Upper lobe of right lung (tissue), 1 donor: ENCODE data around the gene FGD3. TPM values are rescaled to one million over a fixed set of nuclear protein-coding genes. Genes with fewer than 3 reads are reported as not detected.

Experiments
- ATAC-seq: fragments of 200-7000 bp; cut with Tn5 transposase; one replicate; pipeline ENCODE4 v1.9.1; 2020; ENCODE audit warnings: mild to moderate bottlenecking, moderate library complexity
- DNase-seq: peaks from one replicate; pipeline ENCODE4 v3.0.0-alpha.2; 2020
- H3K27ac ChIP-seq: fragments of 200-600 bp; one replicate; pipeline ENCODE4 v1.8.0; 2022
- H3K27me3 ChIP-seq: fragments of 200-600 bp; one replicate; pipeline ENCODE4 v1.8.0; 2022; ENCODE audit warnings: mild to moderate bottlenecking
- H3K36me3 ChIP-seq: fragments of 200-600 bp; one replicate; pipeline ENCODE4 v1.8.0; 2022
- H3K4me1 ChIP-seq: fragments of 200-600 bp; one replicate; pipeline ENCODE4 v1.8.0; 2022
- H3K4me3 ChIP-seq: fragments of 200-600 bp; one replicate; pipeline ENCODE4 v1.8.0; 2022; ENCODE audit warnings: mild to moderate bottlenecking
- H3K9me3 ChIP-seq: fragments of 200-600 bp; one replicate; pipeline ENCODE4 v1.8.0; 2022
- intact Hi-C: fragments of 100-400 bp; cut with DNase I; formaldehyde crosslinking; loops from one replicate; pipeline ENCODE4 v1.11.0; 2022
- total RNA-seq: library from RNA; stranded (reverse); fragmentation: NEBNext Ultra II Directional; extraction: Animal tissue kit (Norgen Biotek cat#: 25700); gene quantifications from one replicate; pipeline ENCODE4 v1.2.1, GENCODE V29; 2021
- TF ChIP-seq, protein P1 (sequence below): fragments of 200-600 bp; IDR thresholded peaks from one replicate; pipeline ENCODE4 v1.8.0; 2022; ENCODE audit warnings: antibody characterized with exemption
- donor health status: DM: no; HTN: yes; CAD: no; lungs with severe emphysema.

FGD3 gene
- total RNA-seq, 1 donor from 2014 or later: 21.6 TPM

DNA sequence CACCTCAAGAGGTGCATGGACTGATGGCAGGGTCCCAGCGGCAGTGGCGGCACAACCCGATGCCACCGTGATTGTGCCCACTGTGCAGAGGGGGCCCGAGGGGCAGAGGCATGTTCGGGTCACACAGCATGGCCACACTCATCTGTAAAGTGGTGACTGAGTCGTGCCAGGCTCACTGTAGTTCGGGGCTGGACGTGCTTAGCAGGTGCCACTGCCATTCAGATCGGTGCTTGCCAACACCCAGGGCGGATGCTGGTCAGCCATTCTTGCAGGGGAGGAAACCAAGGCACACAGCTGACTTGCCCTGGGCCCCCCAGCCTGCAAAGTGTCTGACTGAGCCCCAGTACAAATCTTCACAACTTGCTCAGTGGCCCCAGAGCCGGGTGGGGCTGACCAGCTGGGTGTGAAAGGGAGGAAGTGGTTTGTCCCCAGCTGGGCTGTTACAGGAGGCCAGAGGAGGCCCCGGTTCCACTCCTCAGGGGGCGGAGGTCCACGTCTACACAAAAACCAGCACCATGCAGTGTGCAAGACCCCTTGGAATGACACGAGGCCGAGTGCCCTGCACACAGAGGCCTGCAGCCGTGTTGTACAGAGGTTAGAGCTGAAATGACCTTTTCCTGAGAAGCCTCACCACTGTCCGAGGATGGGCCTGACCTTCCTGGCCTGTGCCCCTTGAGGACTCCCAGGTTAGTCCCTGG lies 17.9 kb downstream of the FGD3 start:
- H3K27me3 ChIP-seq: no peaks in the 10 kb centered on the region
- H3K9me3 ChIP-seq: no peaks in the 10 kb centered on the region
- DNase-seq (peak; percentile 77), ATAC-seq (peak; percentile 66)
- no peaks in the 10 kb centered on the region for H3K36me3 ChIP-seq
- peaks cover 23% of the 10 kb centered on the region for H3K4me1 ChIP-seq
- TF ChIP-seq, protein P1, sequence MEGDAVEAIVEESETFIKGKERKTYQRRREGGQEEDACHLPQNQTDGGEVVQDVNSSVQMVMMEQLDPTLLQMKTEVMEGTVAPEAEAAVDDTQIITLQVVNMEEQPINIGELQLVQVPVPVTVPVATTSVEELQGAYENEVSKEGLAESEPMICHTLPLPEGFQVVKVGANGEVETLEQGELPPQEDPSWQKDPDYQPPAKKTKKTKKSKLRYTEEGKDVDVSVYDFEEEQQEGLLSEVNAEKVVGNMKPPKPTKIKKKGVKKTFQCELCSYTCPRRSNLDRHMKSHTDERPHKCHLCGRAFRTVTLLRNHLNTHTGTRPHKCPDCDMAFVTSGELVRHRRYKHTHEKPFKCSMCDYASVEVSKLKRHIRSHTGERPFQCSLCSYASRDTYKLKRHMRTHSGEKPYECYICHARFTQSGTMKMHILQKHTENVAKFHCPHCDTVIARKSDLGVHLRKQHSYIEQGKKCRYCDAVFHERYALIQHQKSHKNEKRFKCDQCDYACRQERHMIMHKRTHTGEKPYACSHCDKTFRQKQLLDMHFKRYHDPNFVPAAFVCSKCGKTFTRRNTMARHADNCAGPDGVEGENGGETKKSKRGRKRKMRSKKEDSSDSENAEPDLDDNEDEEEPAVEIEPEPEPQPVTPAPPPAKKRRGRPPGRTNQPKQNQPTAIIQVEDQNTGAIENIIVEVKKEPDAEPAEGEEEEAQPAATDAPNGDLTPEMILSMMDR: no peak
- intact Hi-C loops: no loop called here
- H3K27ac ChIP-seq: peak overlapping the region; percentile 85
- peak overlapping the region; percentile 54 for H3K4me3 ChIP-seq

DNA sequence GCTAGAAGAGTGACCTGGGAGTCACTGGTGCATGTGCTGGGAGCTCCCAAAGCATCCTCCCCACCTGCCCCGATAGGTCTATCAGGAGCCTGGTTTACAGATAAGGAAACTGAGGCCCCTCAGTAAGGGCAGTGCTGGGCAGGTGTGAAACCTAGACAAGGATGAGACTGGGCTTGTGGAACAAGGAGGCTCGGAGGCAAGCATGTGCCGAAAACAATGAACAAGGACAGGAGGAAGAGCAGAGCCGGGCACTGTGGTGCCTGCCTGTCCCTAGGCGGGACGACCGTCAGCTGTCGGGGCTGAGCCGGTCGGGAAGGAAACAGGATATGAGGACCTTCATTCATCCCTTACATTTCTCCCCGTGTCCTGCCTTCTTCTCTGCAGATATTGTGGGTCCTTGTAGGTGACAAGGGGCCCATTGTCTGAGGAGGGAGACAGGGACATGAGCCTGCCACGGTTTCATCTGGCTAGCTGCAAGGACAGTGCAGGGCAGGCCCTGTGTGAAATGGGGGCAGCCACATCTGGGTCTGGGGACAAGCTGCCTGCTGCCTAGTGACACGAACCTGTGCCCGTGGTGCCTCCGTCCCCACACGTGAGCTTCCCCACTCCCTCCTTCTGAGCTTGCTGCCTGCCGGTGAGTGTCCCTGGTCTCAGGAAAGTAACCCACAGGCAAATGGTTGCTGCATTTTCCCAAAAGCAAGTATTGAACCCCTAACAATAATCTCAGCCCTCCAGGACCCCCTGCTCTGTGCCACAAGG lies 18.6 kb downstream of the FGD3 start:
- DNase-seq (peak; percentile 61), ATAC-seq (no peak)
- intact Hi-C loops: no loop called here
- no peaks in the 10 kb centered on the region for H3K27me3 ChIP-seq
- peaks cover 29% of the 10 kb centered on the region for H3K4me1 ChIP-seq
- TF ChIP-seq, protein P1: no peak
- H3K9me3 ChIP-seq: no peaks in the 10 kb centered on the region
- peak overlapping the region; percentile 54 for H3K4me3 ChIP-seq
- no peaks in the 10 kb centered on the region for H3K36me3 ChIP-seq
- H3K27ac ChIP-seq: peak overlapping the region; percentile 85

DNA sequence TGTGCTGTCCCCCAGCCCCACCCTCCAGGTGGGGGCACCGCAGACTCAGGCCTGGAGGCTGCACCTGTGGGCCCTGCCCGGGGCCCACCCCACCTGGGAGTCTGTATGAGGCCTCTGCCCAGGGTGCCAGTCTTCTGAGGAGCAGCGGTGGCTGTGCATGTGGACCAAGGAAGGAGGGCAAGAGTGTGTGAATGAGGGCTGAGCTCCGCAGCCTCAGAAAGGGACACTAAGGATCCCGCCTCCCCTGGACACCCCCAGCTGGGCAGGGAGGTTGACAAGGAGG lies 19.1 kb downstream of the FGD3 start:
- peak overlapping the region; percentile 54 for H3K4me3 ChIP-seq
- H3K27ac ChIP-seq: peak overlapping the region; percentile 85
- intact Hi-C loops: no loop called here
- DNase-seq: peak; percentile 46
- H3K36me3 ChIP-seq: no peaks in the 10 kb centered on the region
- H3K4me1 ChIP-seq: peaks cover 33% of the 10 kb centered on the region
- no peak for ATAC-seq
- no peaks in the 10 kb centered on the region for H3K9me3 ChIP-seq
- no peaks in the 10 kb centered on the region for H3K27me3 ChIP-seq
- TF ChIP-seq, protein P1: no peak

DNA sequence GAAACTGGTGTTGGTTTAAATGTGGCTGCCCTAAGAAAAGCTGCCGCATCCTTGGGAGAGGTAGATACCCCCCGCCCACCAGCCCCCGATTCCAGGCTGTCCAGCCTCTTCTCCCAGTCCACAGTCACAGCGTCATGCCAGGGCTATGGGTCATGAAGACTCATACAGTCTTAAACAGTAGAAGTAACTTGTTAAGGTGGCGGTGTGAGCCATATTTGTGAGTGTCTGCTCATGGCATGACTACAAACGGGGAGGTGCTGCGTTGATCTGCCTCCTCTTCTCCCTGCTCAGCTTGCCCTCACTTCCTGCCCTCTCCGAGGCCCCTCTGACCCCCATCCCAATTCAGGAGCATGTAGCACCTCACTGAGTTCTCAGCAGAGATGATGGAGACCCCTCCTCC lies 20.8 kb downstream of the FGD3 start:
- intact Hi-C loops: no loop called here
- H3K36me3 ChIP-seq: no peaks in the 10 kb centered on the region
- ATAC-seq (no peak), DNase-seq (peak; percentile 17)
- peaks cover 33% of the 10 kb centered on the region for H3K4me1 ChIP-seq
- TF ChIP-seq, protein P1: no peak
- no peak overlapping the region for H3K27ac ChIP-seq
- H3K9me3 ChIP-seq: no peaks in the 10 kb centered on the region
- no peak overlapping the region for H3K4me3 ChIP-seq
- H3K27me3 ChIP-seq: no peaks in the 10 kb centered on the region

DNA sequence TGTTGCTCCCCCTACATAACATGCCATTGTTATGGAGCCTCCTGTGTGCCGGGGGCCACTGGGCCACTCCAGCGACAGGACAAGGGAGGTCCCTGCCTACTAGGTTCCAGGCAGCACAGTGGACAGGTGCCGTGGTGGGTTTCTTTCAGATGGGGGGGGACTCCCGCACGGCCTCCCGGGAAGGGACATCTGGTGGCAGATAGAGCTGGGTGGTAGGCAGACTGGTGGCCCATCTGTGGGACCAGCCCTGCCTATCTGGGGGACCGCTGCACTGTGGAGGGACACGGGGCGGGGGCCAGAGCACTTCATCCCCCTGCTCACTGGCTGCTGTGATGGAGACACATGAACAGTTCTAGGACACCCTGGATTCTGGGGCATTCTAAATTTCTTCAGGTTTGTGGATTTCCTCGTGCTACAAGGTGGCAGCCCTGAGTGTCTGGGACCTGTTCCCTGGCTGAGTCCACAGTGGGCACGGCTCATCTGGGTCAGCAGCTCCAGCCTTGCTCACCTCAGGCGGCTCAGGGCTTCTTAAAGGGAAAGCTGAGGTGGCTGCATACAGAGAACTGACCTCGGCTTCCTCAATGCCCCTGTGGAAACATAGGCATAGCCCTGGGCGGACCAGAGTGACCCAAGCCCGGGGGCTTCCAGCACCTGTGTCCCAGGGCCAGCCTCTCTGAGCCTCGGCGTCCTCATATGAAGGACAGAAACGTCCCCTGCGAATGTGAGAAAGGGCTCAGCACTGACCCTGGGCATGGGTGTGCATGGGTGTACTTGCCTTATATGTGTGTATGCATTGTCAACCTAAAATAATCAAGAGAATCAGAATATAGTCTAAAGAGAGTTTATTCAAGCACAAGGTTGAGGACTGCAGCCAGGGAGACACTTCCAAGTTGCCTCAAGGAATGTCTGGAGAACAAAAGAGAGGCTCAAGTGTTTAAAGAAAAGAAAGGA lies 22.5 kb downstream of the FGD3 start:
- peak; percentile 4 for ATAC-seq
- DNase-seq: peak; percentile 63
- intact Hi-C loops: no loop called here
- H3K4me3 ChIP-seq: no peak overlapping the region
- TF ChIP-seq, protein P1: no peak
- H3K4me1 ChIP-seq: peaks cover 46% of the 10 kb centered on the region
- no peaks in the 10 kb centered on the region for H3K36me3 ChIP-seq
- H3K27me3 ChIP-seq: no peaks in the 10 kb centered on the region
- peak overlapping the region; percentile 60 for H3K27ac ChIP-seq
- no peaks in the 10 kb centered on the region for H3K9me3 ChIP-seq
